T-helper 22 cell (primary cell): ENCODE data around the gene WDR87.
"Not testable (repeated sequence)": the region's sequence is repeated elsewhere in the genome, so short reads cannot be mapped to it uniquely, and the experiment has no call there.

Experiments used
- DNase-seq: peaks from one replicate; pipeline ENCODE4 v3.0.0-alpha.2; 2020; ENCODE audit warnings: low read depth

Gene WDR87

DNA sequence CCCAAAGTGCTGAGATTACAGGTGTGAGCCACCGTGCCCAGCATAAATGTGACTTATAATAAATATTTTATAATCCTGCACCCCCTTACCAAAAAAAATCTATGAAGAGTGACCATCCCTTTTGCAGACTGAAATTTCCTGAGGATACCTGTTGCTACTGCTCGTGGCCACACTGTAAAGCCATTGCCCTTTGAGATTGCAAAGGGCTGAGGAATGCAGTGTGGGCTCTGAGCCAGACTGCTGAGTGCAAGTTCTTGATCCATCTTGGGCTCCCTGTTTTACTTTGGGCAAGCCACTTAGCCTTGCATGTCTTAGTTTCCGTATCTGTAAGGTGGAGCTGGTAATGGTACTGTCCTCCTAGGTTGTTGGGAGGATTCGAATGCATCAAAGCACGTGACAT, 24.0 kb upstream of the WDR87 start:
- DNase-seq = no peak

- DNase-seq = no peak
These were observed 23.0 kb upstream of the WDR87 start for GRCh38 chr19:37929355-37929923.

DNA sequence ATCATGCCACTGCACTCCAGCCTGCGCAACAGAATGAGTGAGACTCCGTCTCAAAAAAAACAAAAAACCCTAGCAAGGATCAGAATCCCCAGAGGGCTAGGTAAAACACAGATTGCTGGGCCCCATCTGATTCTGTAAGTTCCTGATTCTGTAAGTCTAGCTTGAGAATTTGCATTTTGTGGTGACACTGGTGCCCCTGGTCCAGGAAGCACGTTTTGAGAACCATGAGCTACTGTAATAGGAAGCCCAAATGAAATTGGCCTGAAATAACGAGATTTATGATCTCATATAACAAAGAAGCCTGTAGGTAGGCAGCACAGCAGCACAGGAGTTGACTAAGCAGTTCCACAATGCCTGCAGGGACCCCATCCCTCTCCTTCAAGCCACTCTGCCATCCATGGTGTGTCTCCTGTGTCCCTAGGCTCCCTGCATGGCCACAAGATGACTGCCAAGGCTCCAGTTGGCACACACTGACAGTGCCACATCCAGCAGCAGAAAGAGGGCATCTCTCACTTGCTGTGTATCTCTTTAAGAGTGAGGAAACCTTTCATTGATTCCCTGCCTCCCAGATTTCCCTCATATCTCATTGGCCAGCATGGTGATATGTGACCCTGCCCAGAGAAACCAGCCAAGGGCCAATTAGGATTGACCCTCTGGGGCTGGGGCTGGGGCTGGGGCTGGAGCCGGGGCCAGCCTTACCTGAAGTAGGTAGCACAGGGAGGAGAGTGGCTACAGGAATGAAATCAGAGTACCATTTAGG, 22.3 kb upstream of the WDR87 start:
- no peak for DNase-seq

- no peak for DNase-seq
These were observed 20.3 kb upstream of the WDR87 start for GRCh38 chr19:37926711-37927110.

- DNase-seq = no peak
These were observed 19.9 kb upstream of the WDR87 start for GRCh38 chr19:37926255-37926654.

DNA sequence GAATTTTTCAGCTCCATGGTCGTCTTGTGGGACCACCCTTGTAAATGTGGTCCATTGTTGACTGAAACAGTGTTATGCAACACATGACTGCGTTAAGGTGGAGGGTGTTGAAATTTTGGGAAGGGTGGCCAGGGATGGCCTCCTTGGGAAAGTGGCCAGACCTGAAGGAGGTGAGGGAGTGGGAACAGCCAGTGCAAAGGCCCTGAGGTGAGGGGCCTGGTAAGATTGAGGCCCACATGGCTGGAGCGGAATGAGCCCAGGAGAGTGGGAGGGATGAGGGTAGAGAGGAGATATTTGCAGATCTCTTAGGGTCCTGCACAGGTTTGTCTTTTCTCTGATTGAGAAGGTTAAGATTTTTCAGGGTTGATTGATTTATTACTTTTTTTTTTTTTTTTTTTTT, 18.8 kb upstream of the WDR87 start:
- no peak for DNase-seq

DNA sequence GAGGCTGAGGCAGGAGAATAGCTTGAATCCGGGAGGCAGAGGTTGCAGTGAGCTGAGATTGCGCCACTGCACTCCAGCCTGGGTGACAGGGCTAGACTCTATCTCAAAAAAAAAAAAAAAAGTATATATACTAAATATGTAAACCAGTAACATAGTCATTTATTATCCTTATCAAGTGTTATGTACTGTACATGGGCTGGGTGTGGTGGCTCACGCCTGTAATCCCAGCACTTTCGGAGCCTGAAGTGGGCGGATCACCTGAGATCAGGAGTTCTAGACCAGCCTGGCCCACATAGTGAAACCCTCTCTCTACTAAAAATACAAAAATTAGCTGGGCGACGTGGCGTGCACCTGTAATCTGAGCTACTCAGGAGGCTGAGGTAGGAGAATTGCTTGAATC, 18.2 kb upstream of the WDR87 start:
- DNase-seq = not testable (repeated sequence)

- DNase-seq = no peak
These were observed 14.4 kb upstream of the WDR87 start for GRCh38 chr19:37920591-37921450.

- no peak for DNase-seq
These were observed 8.5 kb upstream of the WDR87 start for GRCh38 chr19:37914908-37915307.

GRCh38 chr19:37909661-37910199, 3.3 kb upstream of the WDR87 start:
- no peak for DNase-seq

GRCh38 chr19:37907735-37908455, 1.5 kb upstream of the WDR87 start:
- DNase-seq = no peak

- peak; percentile 86 for DNase-seq
These were observed 708 bp upstream of the WDR87 start, which contains the start of gene SIPA1L3 for GRCh38 chr19:37906869-37907734. TSS of gene SIPA1L3 (plus strand) at chr19:37907208. CDS start at chr19:38081566, 174,358 bp downstream.

GRCh38 chr19:37903096-37903495, 3.3 kb downstream of the WDR87 start:
- DNase-seq = no peak

DNA sequence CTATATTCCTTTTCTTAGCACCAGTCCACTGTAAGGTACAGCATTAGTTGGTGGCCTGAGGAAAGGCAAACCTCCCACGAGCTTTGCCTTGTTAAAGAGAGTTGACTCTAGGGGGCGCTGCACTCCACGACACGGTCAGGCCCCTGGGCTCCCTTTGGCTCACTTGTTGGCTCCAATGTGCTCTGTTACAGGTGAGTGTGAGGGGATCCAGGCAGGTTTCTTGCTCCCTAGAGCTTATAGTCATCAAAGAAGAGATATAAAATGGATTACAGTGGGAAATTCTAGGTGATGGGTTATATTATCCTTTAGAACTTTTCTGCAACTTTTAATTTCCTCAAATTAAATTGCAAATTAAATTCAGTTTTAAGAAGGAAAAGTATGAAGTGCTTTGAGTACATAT, 3.7 kb downstream of the WDR87 start:
- peak; percentile 44 for DNase-seq

GRCh38 chr19:37899966-37900365, 6.4 kb downstream of the WDR87 start:
- DNase-seq = no peak

GRCh38 chr19:37899453-37899852, 6.9 kb downstream of the WDR87 start:
- DNase-seq = no peak

DNA sequence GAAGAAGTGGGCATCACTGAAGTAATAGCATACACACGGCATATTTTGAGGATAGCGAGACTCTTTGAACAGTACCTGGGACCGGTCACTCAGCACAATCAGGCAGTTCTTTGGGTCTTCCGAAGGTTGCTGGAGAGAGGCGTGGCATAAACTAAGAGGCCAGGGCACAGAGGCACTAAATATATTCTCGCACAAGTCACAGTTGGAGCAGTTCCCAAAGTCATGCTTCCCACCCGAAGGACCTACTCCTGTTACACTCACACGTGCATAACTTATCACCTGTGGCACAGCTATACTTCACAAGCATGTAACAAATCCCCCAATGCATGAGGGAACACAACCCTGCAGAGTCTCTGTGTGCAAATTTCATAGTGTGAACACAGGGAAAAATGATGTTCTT, 10.2 kb downstream of the WDR87 start:
- no peak for DNase-seq

DNA sequence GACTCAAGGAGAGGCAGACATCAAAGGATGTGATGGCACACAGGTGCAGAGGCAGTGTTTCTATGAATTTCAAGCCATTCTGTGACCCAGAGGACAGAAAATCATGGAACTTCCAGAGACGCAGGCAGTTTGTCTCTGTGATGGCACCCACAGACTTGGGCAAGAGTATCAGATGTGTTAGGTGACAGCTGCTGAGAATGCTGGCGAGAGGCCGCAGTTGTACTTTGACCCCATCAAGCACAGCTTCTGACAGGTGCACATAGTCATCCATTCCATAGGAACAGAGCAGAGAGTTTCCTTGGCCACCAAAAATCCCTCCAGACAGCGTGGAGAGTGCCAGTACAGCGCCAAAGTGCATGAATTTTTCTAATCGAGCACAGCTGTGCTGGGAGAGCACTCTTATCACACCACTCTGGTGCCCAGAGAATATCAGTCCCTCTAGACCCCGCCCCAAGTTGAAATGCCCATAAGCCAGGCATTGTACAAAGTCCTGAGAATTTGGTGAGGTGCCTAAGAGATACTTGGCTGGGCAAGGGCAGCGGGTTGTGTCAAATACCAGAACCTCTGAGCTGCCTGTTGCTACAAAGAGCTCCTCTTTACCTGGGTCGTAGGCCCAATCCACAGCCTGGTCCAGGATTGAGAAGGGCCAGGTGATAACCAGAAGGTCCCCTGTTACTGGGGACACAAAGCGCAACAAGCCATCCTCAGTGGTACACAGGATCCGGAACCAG, 12.4 kb downstream of the WDR87 start:
- DNase-seq = no peak

DNA sequence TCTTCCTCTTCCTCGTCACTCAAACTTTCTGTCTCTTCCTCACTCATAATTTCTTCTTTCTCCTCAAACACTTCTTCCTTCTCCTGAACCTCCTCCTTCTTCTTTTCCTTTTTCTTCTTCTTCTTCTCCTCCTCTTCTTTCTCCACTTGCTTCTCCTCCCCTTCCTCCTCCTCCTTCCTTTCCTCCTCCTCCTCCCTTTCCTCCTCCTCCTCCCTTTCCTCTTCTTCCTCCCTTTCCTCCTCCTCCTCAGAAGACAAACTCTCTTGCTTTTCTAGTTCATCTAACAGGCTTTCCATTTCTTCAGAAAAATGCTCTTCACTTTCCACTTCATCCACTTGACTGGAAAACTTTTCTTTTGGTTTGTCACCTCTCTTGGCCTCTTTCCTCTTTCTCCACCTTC, 19.8 kb downstream of the WDR87 start:
- no peak for DNase-seq

GRCh38 chr19:37885392-37885791, 21.0 kb downstream of the WDR87 start:
- DNase-seq = no peak
